Measurements from ENCODE around the gene CCNE1.

DNA sequence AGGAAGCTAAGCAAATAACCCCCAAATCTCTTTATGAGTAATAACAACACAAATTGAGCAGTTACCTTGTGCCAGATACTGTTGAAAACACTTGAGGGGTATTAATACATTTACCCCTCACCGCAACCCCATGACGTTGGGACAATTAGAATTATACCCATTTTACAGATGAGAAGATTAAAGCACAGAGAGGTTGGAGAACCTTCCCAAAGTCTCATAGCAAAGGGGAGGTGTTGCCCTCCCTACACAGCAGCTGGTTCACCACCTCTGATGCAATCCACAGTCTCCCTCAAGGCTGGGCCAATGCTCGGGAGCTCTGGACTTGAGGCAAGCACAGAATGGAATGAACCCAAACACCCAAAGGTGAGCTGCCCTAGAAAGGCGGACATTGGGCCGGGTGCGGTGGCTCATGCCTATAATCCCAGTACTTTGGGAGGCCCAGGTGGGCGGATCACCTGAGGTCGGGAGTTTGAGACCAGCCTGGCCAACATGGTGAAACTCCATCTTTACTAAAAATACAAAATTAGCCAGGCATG, 3.9 kb upstream of the CCNE1 start:
- TF ChIP-seq CBFA2T2 (conservative IDR thresholded peaks at IDR 0.05) (no peak), ZNF507 (tag; conservative IDR thresholded peaks at IDR 0.05) (no peak), SOX6 (IDR thresholded peaks at IDR 0.05) (no peak), ZNF785 (CRISPR knock-in tag; IDR thresholded peaks at IDR 0.05) (no peak), MTA3 (IDR thresholded peaks at IDR 0.05; ENCODE audit: borderline replicate concordance) (no peak), NBN (IDR thresholded peaks at IDR 0.05; ENCODE audit: low read depth) (no peak), FOXO4 (CRISPR knock-in tag; IDR thresholded peaks at IDR 0.05) (no peak), PTRF (tag; IDR thresholded peaks at IDR 0.05) (no peak), ARID1B (IDR thresholded peaks at IDR 0.05) (no peak), NR2C2 (CRISPR knock-in tag; IDR thresholded peaks at IDR 0.05) (no peak), NR2C2 (tag; IDR thresholded peaks at IDR 0.05) (no peak), CTCF (IDR thresholded peaks at IDR 0.05 in 2 of 3, conservative IDR thresholded peaks at IDR 0.05 in 1 of 3; ENCODE audit: insufficient read depth in 2 of 3, low read depth in 1 of 3, low read length in 3 of 3) (no peak), RAD21 (CRISPR knock-in tag; conservative IDR thresholded peaks at IDR 0.05 in 1 of 2, IDR thresholded peaks at IDR 0.05 in 1 of 2) (no peak)
